ENCODE results near the gene FAAP100.

FAAP100 gene

DNA sequence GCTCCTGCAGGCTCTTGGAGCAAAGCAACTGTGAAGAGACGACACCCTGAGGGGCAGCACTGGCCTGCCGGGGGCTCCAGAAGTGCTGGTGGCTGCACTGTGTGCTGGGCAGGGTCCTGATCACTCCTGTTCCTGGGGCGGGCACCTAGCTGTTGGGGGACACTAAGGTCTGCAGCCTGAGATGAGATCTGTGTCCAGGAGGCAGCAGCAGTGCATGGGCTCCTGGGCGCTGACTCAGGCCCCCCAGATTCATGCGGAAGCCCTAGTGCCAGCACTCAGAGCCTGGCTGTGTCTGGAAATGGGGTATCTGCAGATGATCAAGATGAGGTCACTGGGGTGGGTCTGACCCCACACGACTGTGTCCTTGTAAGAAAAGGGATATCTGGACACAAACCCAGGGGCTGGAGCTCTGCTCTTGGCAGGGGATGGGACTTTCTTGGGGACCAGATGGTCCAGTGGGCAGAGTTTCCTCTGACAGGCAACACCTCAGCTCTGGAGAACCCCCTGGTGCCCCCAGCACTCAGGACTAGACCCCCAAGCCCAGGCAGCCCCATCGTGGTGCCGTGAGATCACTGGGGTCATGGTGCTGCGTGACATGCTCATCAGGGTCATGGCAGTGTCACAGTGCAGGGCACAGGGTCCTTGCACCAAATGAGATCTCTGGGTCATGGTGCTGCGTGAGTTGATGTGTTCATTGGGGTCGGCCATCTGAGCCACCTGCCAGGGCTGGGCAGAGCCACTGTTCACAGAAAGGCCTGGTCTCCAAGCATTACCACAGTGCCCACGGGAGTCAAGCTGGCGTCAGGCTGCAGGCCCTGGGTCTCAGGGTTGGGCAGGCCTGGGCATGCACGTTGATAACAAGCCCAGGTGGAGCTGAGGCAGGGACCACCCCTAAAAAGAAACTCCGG, 9.5 kb downstream of the FAAP100 start:
- in situ Hi-C loops (cut with HindIII; ENCODE audit: low pct_ligation_motif_present, low pct_unique_long_range_greater_than_20kb, low sequenced_read_pairs) = no loop called here
- no peak for DNase-seq

DNA sequence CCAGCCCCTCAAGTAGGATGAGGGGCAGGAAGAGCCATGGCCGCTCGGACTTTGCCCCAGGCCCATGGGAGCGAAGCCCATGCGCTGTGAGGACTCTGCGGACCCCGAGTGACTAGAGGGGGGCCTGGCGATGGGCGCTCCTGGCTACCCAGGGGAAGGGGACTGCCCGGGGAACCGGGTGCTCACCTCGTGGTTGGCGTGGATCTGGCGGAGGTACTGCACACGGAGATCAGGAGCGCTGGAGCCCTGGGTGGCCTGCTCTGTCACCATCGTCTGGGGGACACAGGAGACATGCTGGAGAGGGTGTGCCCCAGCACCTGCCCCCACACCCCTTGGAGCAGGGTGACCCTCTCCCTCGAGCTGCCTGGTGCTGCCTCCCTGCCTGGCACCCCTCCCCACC, 11.0 kb downstream of the FAAP100 start:
- in situ Hi-C loops (cut with HindIII; ENCODE audit: low pct_ligation_motif_present, low pct_unique_long_range_greater_than_20kb, low sequenced_read_pairs) = no loop called here
- no peak for DNase-seq

DNA sequence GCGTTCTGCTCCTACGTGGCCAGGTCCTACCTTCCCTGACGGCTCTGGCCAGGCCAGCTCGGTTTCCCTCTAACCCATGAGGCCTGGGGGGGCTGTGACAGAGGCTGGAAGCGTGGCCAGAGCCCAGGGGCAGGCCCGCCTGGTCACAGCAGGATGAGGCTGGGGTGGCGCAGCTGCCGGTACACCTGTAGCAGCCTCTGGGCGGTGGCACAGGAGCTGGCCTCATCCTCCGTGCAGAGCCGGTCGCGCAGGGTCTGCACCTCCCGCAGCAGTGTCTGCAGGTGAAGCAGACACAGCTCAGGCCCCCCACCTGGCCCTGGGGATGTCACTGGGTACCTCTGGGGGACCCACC, 11.5 kb downstream of the FAAP100 start:
- in situ Hi-C loops (cut with HindIII; ENCODE audit: low pct_ligation_motif_present, low pct_unique_long_range_greater_than_20kb, low sequenced_read_pairs) = no loop called here
- no peak for DNase-seq

DNA sequence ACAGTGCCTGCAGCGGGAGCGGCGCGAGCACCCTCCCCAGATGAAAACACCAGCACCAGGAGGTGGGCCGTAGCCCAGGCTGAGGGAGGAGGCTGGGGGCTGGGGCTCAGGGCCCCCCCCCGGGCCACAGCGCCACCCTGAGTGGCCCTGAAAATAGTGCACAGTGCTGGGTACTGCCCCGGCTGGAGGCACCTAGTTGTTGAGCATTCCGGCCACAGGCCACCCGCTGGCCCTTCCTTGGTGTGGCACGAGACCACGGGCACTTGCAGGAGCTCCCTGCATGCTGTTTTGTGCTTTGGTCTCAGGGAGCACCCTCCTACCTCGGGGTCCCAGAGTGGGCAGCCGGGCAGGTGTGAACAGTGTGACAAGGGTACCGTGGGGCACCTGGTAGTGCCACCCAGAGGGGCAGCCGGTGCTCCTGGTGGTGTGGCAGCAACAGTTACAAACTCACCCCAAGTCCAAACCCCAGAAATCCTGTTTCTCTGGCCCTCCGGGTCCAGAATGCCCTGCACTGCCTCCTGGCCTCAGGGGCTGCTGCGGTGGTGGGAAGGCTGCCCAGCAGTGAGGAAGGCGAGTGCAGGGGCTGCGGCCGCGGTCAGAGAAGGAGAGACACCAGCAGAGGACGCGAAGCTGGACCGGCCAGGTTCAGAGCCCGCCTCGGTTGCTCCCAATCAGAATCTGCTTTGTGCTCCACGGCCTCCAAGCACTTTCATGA, 12.0 kb downstream of the FAAP100 start:
- in situ Hi-C loops (cut with HindIII; ENCODE audit: low pct_ligation_motif_present, low pct_unique_long_range_greater_than_20kb, low sequenced_read_pairs) = no loop called here

DNA sequence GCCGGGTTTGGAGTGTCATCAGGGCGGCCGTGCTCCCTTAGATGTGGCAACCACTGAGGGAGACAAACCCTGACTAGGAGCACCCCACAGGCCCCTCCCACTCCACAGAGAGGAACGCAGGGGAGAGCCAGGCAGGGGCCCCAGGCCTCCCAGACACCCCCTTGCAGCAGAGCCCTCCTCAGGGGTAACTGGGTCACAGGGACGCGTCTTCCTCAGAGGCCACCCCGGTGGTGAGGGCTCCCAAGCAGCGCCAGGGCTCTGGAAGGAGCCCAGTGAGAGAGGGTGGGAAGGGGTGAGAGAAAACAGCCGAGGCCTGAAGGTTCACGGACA, 12.6 kb downstream of the FAAP100 start:
- in situ Hi-C loops (cut with HindIII; ENCODE audit: low pct_ligation_motif_present, low pct_unique_long_range_greater_than_20kb, low sequenced_read_pairs) = no loop called here
- DNase-seq = no peak

More for the DNA sequence above, 12.0 kb downstream of the FAAP100 start:
- no peak for DNase-seq

DNA sequence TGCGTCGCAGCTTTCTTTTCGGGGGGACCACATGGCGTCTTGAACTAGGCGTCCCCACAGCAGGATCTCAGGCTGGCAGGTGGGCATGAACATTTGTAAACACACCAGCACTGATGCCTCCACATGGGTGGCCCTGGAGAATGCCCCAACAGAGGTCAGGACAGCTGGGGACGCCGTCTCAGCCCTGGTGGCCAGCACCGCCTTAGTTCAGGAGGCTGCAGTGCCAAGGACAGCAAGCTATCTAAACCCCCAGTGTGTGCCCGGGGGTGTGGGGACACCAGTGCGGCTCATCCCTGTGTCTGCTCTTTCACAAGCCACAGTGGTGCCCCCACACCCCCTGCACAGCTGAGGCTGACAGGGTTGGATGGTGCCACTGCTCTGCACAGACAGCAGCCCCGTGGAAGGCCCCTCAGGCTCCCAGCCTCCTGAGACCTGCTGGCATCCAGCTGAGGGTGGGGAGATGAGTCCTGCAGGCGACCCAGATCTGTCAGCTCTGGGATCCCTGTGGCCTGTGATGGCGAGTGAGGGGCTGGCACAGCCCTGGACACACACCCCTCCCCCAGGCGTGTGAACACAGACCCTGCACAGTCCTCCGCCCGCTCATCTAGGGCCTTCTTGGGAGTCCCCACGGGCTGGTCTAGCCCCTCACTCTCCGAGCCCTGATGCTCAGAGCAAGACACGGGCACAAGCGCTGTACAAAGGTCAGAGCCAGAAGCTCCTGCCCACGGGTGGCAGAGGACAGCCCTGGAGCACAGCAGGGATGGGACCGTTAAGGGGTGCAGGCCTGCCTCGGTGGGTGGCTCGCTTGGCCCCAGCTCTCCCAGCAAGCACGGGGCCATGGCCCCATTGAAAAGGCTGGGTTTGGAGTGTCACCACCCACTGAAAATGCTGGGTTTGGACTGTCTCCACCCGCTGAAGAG, 13.2 kb downstream of the FAAP100 start:
- DNase-seq = no peak
- in situ Hi-C loops (cut with HindIII; ENCODE audit: low pct_ligation_motif_present, low pct_unique_long_range_greater_than_20kb, low sequenced_read_pairs) = no loop called here

DNA sequence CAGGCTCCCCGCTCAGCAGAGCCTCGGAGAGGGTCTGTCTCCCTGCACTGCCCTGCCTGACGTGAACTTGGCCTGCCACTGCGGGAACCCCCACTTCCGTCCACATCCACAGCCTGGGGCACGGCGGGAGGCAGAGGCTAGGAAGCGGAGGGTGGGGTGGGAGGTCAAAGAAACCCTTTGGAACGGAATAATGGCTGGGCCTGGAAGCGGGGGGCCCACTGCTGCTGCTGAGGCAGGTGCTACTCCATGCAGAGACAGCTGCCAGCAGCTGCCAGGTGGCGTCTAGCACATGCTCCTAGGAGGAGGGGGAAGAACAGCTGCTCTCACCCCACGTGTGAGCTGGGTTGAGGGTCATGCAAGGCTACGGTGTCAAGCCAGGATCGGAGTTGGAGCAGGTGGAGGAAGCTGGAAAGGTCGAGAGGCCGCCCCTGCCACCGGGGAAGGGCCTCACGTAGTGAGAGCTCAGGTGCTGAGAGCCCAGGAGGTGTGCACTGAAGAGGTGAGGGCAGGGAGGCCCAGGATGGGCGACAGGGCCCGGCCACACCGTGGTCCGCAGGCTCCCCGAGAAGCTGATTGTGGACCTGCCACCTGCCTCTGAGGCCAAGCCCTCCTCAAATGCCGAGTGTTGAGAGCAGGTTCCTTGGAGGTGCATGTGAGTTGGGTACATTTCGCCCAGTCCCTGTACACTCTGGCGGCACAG, 14.1 kb downstream of the FAAP100 start:
- no peak for DNase-seq
- in situ Hi-C loops (cut with HindIII; ENCODE audit: low pct_ligation_motif_present, low pct_unique_long_range_greater_than_20kb, low sequenced_read_pairs) = no loop called here

DNA sequence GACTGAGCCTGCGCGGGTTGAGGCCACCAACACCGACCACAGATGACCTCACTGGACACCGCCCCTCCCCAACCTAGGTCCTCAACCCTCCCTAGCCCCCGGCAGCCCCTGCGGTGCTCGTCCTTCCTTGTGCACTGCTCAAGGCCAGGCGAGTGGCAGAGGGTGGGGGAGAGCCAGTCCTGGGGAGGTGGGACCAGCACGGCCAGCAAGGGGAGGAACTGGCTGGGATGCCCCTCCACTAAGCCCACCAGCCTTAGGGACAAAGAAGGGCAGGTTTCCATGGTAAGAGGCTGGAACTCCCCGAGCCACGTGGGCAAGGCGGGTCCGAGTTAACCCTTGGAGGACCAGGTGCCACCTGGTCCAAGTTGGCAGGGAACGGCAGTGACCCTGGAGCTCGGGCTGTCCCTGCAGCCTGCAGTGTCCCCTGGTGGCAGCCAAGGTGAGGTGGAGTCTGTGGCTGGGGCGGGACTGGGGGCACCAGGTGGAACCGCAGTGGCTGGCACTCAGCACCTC, 14.8 kb downstream of the FAAP100 start:
- DNase-seq = peak; percentile 36

DNA sequence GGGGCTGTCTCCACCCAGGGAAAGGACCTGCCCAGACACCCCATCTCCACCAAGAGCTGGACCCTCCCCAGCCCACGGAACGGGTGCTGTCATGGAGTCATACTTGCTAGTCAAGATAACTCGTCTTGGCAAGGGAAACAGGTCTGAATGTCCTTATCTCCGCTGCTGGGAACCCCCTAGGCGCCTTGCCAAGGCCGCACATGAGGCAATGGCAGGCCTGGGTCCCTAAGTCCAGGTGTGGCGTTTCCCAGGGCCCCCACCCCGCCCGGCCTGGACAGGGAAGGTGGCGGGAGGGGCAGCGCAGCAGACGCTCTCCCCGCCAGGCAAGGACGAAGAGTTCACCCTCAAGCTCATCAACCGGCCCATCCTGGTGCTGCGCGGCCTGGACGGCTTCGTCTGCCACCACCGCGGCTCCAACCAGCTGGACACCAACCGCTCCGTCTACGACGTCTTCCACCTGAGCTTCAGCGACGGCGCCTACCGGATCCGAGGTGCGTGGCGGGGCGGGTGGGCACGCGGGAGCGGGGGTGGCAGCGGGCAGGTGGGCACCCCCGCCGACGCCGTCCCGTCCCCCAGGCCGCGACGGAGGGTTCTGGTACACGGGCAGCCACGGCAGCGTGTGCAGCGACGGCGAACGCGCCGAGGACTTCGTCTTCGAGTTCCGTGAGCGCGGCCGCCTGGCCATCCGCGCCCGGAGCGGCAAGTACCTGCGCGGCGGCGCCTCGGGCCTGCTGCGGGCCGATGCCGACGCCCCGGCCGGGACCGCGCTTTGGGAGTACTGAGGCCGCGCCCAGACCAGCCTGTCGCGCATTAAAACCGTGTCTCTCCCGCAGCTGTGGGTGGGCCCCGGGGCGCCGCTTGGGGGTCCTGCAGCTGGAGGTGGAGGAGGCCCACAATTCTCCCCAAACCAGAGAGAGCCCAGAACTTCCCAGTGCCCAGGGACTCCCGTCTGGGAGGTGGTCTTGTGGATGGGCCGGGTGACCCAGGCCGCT, 15.6 kb downstream of the FAAP100 start:
- in situ Hi-C loops (cut with HindIII; ENCODE audit: low pct_ligation_motif_present, low pct_unique_long_range_greater_than_20kb, low sequenced_read_pairs) = no loop called here
- no peak for DNase-seq

More for the DNA sequence above, 14.8 kb downstream of the FAAP100 start:
- in situ Hi-C loops (cut with HindIII; ENCODE audit: low pct_ligation_motif_present, low pct_unique_long_range_greater_than_20kb, low sequenced_read_pairs) = no loop called here

DNA sequence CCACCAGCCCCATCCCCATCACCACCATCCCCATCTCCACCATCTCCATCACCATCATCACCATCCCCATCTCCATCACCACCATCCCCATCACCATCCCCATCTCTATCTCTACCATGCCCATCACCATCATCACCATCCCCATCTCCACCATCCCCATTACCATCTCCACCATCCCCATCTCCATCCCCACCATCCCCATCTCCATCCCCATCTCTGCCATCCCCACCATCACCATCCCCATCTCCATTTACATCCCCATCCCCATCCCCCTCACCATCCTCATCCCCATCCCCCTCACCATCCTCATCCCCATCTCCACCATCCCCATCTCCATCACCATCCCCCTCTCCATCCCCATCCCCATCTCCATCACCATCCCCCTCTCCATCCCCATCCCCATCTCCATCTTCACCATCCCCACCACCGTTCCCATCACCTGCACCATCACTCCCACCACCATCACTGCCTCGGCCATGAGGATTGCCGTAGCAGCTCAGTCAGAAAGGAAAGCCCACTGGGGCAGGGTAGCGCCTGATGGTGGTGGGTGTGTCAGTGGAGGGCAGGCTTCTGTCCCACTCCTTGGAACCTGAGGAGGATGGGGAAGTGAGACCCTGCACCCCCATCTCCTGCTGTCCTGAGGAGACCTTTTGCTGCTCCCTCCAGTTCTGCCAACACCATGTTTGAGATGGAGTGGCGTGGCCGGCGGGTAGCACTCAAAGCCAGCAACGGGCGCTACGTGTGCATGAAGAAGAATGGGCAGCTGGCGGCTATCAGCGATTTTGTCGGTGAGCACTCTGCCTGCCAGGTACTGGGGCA, 16.5 kb downstream of the FAAP100 start:
- DNase-seq = no peak
- in situ Hi-C loops (cut with HindIII; ENCODE audit: low pct_ligation_motif_present, low pct_unique_long_range_greater_than_20kb, low sequenced_read_pairs) = no loop called here

DNA sequence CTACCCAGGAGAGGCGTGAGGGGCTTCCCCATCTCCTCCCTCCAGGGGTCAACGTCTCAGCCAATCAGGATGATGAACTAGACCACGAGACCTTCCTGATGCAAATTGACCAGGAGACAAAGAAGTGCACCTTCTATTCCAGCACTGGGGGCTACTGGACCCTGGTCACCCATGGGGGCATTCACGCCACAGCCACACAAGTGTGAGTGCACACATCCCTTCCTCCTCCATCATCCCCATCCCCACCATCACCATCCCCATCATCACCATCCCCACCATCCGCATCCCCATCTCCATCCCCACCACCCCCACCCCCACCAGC, 17.2 kb downstream of the FAAP100 start:
- DNase-seq = no peak
- in situ Hi-C loops (cut with HindIII; ENCODE audit: low pct_ligation_motif_present, low pct_unique_long_range_greater_than_20kb, low sequenced_read_pairs) = no loop called here

DNA sequence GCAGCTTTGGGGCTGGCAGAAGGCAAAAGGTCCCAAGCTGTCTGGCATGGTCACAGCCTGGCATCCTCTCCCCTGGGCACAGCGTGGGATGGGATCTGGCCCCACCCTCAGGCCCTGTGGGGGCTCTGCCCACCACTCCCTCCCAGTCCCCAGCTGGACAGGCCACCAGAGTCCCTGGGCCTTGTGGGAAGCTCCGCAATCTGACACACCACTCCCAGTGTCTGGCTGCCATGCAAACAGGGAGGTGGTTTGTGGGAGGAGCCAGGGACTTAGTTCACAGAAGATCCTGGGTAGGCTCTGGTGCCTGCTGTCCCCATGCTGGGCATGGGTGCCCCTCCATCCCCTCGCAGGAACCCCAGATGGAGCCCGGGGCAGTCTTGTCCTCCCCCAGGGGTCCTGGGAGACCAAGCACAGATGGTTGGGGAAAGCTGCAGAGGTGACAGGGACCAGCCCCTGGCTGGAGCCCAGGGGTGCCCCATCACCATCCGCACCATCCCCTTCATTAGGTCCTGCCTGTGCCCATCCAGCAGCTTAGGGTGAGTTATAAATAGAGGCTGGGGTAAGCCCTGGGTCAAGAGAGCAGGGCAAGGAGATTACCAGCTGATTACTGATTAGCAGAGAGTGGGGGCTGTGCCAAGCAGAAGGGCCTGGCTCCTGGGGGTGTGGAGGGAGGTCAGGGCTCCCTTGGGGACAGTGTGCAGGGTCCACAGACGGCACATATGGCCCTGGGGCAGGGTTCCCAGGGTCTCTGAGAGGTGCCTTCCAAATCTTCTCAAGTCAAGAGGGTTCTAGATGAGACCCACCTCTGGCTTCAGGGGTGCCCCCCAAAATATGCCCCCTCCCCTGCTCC, 17.8 kb downstream of the FAAP100 start:
- peak; percentile 29 for DNase-seq
- in situ Hi-C loops (cut with HindIII; ENCODE audit: low pct_ligation_motif_present, low pct_unique_long_range_greater_than_20kb, low sequenced_read_pairs) = no loop called here

DNA sequence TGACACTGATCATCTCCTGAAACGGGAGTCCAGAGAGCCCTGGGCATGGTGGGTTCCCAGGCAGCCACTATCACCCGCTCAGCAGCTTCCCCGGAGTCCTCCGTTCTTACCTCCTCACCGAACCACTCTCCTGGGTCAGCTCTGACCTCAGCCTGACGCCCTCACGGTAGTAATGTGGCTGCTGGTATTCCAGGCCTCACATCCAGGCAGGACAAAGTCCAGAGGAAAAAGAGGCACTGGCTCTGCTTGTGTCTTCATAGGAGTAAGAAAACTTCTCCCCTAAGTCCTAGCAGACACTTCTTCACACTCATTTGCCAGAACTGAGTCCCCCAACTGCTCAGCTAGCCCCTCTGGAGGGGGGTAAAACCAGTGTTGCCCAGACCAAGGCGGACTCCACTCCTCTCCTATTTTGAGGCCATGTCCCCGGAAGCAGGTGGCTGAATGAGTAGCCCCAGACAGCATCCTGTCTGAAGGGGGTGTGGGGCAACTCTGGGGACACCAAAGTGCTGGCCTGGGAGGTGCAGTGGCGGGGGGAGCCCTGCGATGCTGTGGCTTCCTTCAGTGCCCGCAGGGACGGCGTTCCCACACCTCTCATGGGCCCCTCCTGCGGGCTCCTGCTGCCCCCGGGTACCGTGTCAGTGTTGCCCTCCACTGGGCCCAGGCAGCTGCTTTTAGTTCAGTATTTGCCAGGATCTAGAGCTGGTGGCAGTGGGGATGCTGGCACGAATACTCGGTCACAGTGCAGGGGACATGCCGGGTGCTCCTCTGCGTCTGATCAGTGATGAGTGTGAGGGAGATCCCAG, 18.6 kb downstream of the FAAP100 start:
- DNase-seq = no peak
- in situ Hi-C loops (cut with HindIII; ENCODE audit: low pct_ligation_motif_present, low pct_unique_long_range_greater_than_20kb, low sequenced_read_pairs) = no loop called here

DNA sequence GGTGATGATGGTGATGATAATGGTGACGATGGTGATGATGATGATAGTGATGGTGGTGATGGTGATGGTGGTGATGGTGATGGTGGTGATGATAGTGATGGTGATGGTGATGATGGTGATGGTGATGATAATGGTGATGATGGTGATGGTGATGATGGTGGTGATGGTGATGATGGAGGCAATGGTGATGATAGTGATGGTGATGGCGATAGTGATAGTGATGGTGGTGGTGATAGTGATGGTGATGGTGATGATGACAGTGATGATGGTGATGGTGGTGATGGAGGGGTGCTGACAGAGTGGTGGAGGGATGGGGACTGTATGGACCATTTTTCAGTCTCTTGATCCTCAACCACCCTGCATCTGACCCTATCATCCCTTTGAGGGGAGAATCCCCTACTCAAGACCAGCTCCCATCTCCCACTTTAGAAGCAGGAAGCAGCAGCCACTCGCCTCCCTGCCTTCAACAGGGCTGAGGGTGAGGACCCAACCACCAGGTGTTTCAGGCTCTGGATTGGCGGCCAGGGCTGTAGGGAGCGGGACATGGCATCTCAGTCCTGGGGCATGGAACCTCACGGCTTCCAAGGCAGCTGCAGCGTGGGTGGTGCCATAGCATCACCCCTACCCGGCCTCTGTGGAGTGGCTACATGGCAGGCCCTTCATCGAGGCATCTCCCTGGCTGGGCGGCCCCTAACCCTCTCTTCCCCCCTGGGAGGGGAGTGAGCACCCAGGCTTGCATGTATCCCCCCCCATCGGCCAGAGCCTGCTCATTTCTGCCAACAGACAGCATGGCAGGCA, 19.5 kb downstream of the FAAP100 start:
- no peak for DNase-seq
- in situ Hi-C loops (cut with HindIII; ENCODE audit: low pct_ligation_motif_present, low pct_unique_long_range_greater_than_20kb, low sequenced_read_pairs) = no loop called here

Measured in ACHN (cell line).